HepG2 (cell line): Measurements from ENCODE around the gene IQCN. TPM values are rescaled to one million over a fixed set of nuclear protein-coding genes. Genes with fewer than 3 reads are reported as not detected.

Experiments used
- CEBPG ChIP-seq: IDR thresholded peaks from 2 replicates; pipeline ENCODE4 v1.6.1; 2016
- GATAD2A ChIP-seq: IDR thresholded peaks from 2 replicates; pipeline ENCODE4 v1.6.1; 2016
- NR2C2 ChIP-seq: sonication (generic); formaldehyde crosslinking; IDR thresholded peaks from 2 replicates; pipeline ENCODE4 v1.4.0; 2020; ENCODE audit warnings: missing genetic modification reagents, mild to moderate bottlenecking, moderate library complexity, borderline replicate concordance
- RXRA ChIP-seq: sonication (generic); formaldehyde crosslinking; IDR thresholded peaks from 2 replicates; pipeline ENCODE4 v1.5.1; 2020; ENCODE audit warnings: missing genetic modification reagents
- RXRB ChIP-seq: IDR thresholded peaks from 2 replicates; pipeline ENCODE4 v1.6.1; 2016; ENCODE audit warnings: borderline replicate concordance, missing genetic modification reagents, missing compliant biosample characterization
- TOPORS ChIP-seq: sonication (generic); formaldehyde crosslinking; IDR thresholded peaks from 2 replicates; pipeline ENCODE4 v1.8.0; 2023; ENCODE audit warnings: mild to moderate bottlenecking, missing genetic modification reagents
- ZHX1 ChIP-seq: sonication (generic); formaldehyde crosslinking; IDR thresholded peaks from 2 replicates; pipeline ENCODE4 v1.8.1; 2022; ENCODE audit warnings: low read depth, mild to moderate bottlenecking, missing genetic modification reagents
- ZNF629 ChIP-seq: sonication (generic); formaldehyde crosslinking; conservative IDR thresholded peaks from 2 replicates; pipeline ENCODE4 v1.5.0; 2020; ENCODE audit warnings: missing genetic modification reagents
- ZNF646 ChIP-seq: sonication (generic); formaldehyde crosslinking; IDR thresholded peaks from 2 replicates; pipeline ENCODE4 v1.9.0; 2021; ENCODE audit warnings: mild to moderate bottlenecking, missing genetic modification reagents
- polyA plus RNA-seq, 8 experiments: library from polyadenylated mRNA; depleted of rRNA in 3 of 8; stranded (reverse) in 7 of 8; unstranded in 1 of 8; fragments of >200 nt; fragmentation: Illumina TruSeq in 4 of 8; extraction: Trizol in 4 of 8; gene quantifications; 2 replicates each; pipeline versions ENCODE4 v1.2.1 to v1.2.3, GENCODE V29; 2011 to 2016; ENCODE audit warnings: low read depth in 4 of 8, missing spikeins in 1 of 8, mixed read lengths in 1 of 8; ENCODE audit not compliant: insufficient read depth in 1 of 8
- total RNA-seq, 5 experiments: library from RNA; depleted of rRNA; stranded (reverse); fragments of >200 nt; fragmentation: Illumina TruSeq; extraction: Trizol; gene quantifications; 2 replicates each; pipeline ENCODE4 v1.2.3, GENCODE V29; 2016; ENCODE audit warnings: low read depth in 1 of 5
- TF ChIP-seq, protein P1 (sequence below): sonication (generic); formaldehyde crosslinking; IDR thresholded peaks from 2 replicates; pipeline ENCODE4 v1.9.0; 2021; ENCODE audit warnings: missing genetic modification reagents, mild to moderate bottlenecking, borderline replicate concordance

Gene IQCN
- total and polyA plus RNA-seq, 2 of the 13 experiments (the other 11 are each of a cell fraction or from before 2014, with no cell fraction given): 0.04 to 0.18 TPM

DNA sequence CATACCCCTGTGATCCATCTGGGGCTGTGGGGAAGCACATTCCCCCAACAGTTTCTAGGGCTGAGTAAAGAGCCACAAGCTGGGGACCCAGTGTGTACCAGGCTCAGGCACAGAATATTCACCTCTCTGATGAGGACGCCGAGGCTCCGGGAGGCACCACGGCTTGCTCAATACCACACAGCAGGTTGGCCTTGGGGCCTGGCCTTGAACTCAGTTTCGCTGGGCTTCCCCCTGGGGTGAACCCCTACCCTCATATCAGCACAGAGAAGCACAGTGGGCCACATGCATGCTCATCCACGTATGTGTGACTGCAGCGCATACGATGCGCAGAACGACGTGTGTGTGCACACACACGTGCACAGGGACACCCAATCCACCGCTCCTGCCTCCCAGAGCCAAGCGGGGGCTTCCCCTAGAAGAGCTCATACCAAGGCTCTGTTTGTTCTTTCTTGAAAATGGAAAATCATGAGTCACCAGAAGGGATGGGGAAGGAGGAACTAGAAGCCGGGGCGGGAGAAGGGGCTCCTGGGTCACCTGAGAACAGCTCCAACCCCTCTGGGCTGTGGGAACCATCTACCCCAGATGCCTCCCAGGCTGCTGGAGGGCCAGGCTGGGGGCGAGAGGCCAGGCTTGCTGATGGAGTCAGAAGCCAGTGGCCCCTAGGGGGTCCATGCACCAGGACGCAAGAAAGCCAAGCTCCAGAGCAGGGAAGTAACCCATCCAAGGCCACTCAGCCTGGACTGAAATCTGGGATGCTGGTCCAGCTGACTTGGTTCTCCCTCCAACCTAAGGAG is 43.1 kb downstream of the IQCN start (continued):
- peak; percentile 54; the same call in 1 of the 2 replicates for TF ChIP-seq ZHX1 (CRISPR knock-in tag)
- TF ChIP-seq RXRA (CRISPR knock-in tag): peak; percentile 91
- TF ChIP-seq TOPORS: no peak
- TF ChIP-seq, protein P1, sequence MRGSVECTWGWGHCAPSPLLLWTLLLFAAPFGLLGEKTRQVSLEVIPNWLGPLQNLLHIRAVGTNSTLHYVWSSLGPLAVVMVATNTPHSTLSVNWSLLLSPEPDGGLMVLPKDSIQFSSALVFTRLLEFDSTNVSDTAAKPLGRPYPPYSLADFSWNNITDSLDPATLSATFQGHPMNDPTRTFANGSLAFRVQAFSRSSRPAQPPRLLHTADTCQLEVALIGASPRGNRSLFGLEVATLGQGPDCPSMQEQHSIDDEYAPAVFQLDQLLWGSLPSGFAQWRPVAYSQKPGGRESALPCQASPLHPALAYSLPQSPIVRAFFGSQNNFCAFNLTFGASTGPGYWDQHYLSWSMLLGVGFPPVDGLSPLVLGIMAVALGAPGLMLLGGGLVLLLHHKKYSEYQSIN (CRISPR knock-in tag): no peak
- peak; percentile 69 for TF ChIP-seq RXRB (CRISPR knock-in tag)
- peak; percentile 53 for TF ChIP-seq CEBPG (CRISPR knock-in tag)
- no peak for TF ChIP-seq ZNF646 (CRISPR knock-in tag)
- TF ChIP-seq ZNF629: 0 out of 2 replicates have a peak, but pooled peaks have one; percentile 15
- peak; percentile 67; the same call in 1 of the 2 replicates for TF ChIP-seq NR2C2 (CRISPR knock-in tag)
- TF ChIP-seq GATAD2A: 0 out of 2 replicates have a peak, but pooled peaks have one; percentile 30
- TF ChIP-seq, all 625 proteins: peak for 29
